K562 (cell line): ENCODE results near the gene CACNA1A. TPM values are rescaled to one million over a fixed set of nuclear protein-coding genes. Genes with fewer than 3 reads are reported as not detected.

Source experiments
- ATAC-seq: fragments of 200-7000 bp; cut with Tn5 transposase; 3 replicates; pipeline ENCODE4 v1.9.1; 2020; ENCODE audit warnings: moderate library complexity
- BruUV-seq: library from RNA; stranded (reverse); fragments of 400-500 nt; replicated peaks from 2 replicates; lab custom pipeline; 2021; lab: Mats Ljungman, UMichigan
- CTCF ChIA-PET: fragments of 300-600 bp; formaldehyde crosslinking; extraction: SDS; loops from one replicate; lab custom pipeline; 2021; ENCODE audit warnings: low intra/inter-chr PET ratio; lab: Yijun Ruan, JAX
- POLR2A ChIA-PET: fragments of 300-600, 350-650 bp; sonication (Branson Sonifier 250); formaldehyde crosslinking; extraction: SDS; loops from one replicate; lab custom pipeline; 2021; ENCODE audit warnings: antibody characterized with exemption, inconsistent platforms; lab: Yijun Ruan, JAX
- DNase-seq, 4 experiments: peaks; one replicate each; pipeline versions ENCODE4 v3.0.0 to v3.0.0-alpha.2; 2011 to 2018; ENCODE audit warnings: low spot score in 3 of 4, mixed read lengths in 3 of 4; ENCODE audit errors: extremely low read depth in 1 of 4
- FAIRE-seq: peaks from 2 replicates; lab custom pipeline; 2011; peaks lifted over from hg19 to GRCh38; lab: Jason Lieb, UNC
- H2AFZ ChIP-seq: 2 replicates; pipeline ENCODE4 v1.6.0; 2011; ENCODE audit warnings: low read depth, low read length, control low read depth, inconsistent platforms
- H3K27ac ChIP-seq: fragments of 200-600 bp; 3 replicates; pipeline ENCODE4 v1.8.0; 2011; ENCODE audit warnings: low read depth, mild to moderate bottlenecking, control low read depth, inconsistent platforms, low read length, moderate library complexity, mixed read lengths; ENCODE audit errors: extremely low read depth
- H3K27me3 ChIP-seq, 2 experiments: fragments of 300-600 bp in 1 of 2; 2 replicates in 1 of 2; 3 replicates in 1 of 2; pipeline versions ENCODE4 v1.6.0 to v1.8.0; 2011; ENCODE audit warnings: inconsistent platforms in 2 of 2, low read length in 2 of 2, mild to moderate bottlenecking in 1 of 2, mixed read lengths in 1 of 2, moderate library complexity in 1 of 2; ENCODE audit not compliant: control insufficient read depth in 2 of 2, insufficient read depth in 2 of 2
- H3K36me3 ChIP-seq: fragments of 300-600 bp; 3 replicates; pipeline ENCODE4 v1.8.0; 2011; ENCODE audit warnings: mild to moderate bottlenecking, low read length, inconsistent platforms; ENCODE audit not compliant: control insufficient read depth, insufficient read depth
- H3K4me1 ChIP-seq, 2 experiments: fragments of 200-600 bp in 1 of 2; replicated peaks in 1 of 2; 2 replicates in 1 of 2; 3 replicates in 1 of 2; pipeline versions ENCODE4 v1.5.1 to v1.8.0; 2011; ENCODE audit warnings: inconsistent platforms in 2 of 2, low read length in 2 of 2, mild to moderate bottlenecking in 1 of 2, mixed read lengths in 1 of 2, moderate library complexity in 1 of 2; ENCODE audit not compliant: control insufficient read depth in 2 of 2, insufficient read depth in 2 of 2
- H3K4me2 ChIP-seq: 2 replicates; pipeline ENCODE4 v1.6.1; 2011; ENCODE audit warnings: low read length, control low read depth, inconsistent platforms, mixed read lengths; ENCODE audit not compliant: insufficient read depth
- H3K4me3 ChIP-seq: fragments of 200-600 bp; sonication (generic), shearing (Covaris generic); 2 replicates; pipeline ENCODE4 v1.5.1; 2016; ENCODE audit warnings: control low read depth, inconsistent platforms
- H3K79me2 ChIP-seq: fragments of 200-600 bp; 3 replicates; pipeline ENCODE4 v1.8.0; 2011; ENCODE audit warnings: low read length, inconsistent platforms; ENCODE audit not compliant: control insufficient read depth, insufficient read depth
- H3K9ac ChIP-seq, 2 experiments: 2 replicates each; pipeline versions ENCODE4 v1.6.0 to v1.6.1; 2011; ENCODE audit warnings: low read depth in 2 of 2, low read length in 2 of 2, control low read depth in 1 of 2, inconsistent platforms in 1 of 2, mild to moderate bottlenecking in 1 of 2, mixed read lengths in 1 of 2; ENCODE audit not compliant: insufficient read depth in 1 of 2
- H3K9me1 ChIP-seq: one replicate; pipeline ENCODE4 v1.6.0; 2011; ENCODE audit warnings: inconsistent platforms, mild to moderate bottlenecking, low read length, moderate library complexity; ENCODE audit not compliant: control insufficient read depth, insufficient read depth
- H3K9me3 ChIP-seq: replicated peaks from 2 replicates; pipeline ENCODE4 v1.5.1; 2011; ENCODE audit warnings: low read depth, low read length, inconsistent platforms; ENCODE audit not compliant: control insufficient read depth, insufficient read depth
- H4K20me1 ChIP-seq: replicated peaks from 2 replicates; pipeline ENCODE4 v1.6.1; 2011; ENCODE audit warnings: low read length, inconsistent platforms, mixed read lengths; ENCODE audit not compliant: control insufficient read depth, insufficient read depth
- FOS ChIP-seq: IDR thresholded peaks from 3 replicates; pipeline ENCODE4 v1.6.1; 2011; ENCODE audit not compliant: insufficient read length; ENCODE audit errors: extremely low read depth
- HCFC1 ChIP-seq: IDR thresholded peaks from 2 replicates; pipeline ENCODE4 v1.6.1; 2012; ENCODE audit warnings: low read depth, low read length, improper control_type of control experiment
- HNRNPH1 ChIP-seq: fragments of 200-400 bp; formaldehyde crosslinking; optimal IDR thresholded peaks from 2 replicates; pipeline ENCODE3; 2017; ENCODE audit warnings: low read depth, mild to moderate bottlenecking, low read length, moderate library complexity
- MITF ChIP-seq: IDR thresholded peaks from 2 replicates; pipeline ENCODE4 v1.6.1; 2014; ENCODE audit warnings: antibody characterized with exemption
- MYNN ChIP-seq, 2 experiments: sonication (generic); formaldehyde crosslinking in 1 of 2; IDR thresholded peaks; 2 replicates each; pipeline versions ENCODE4 v1.5.0 to v1.6.1; 2016 to 2020; ENCODE audit warnings: antibody characterized with exemption in 1 of 2, missing genetic modification reagents in 1 of 2
- NFIC ChIP-seq: fragments of 450-650 bp; IDR thresholded peaks from 2 replicates; pipeline ENCODE4 v1.6.1; 2017; ENCODE audit warnings: mild to moderate bottlenecking, inconsistent platforms
- NFYB ChIP-seq: IDR thresholded peaks from 2 replicates; pipeline ENCODE4 v1.6.1; 2011; ENCODE audit warnings: mild to moderate bottlenecking, moderate library complexity; ENCODE audit not compliant: insufficient read length; ENCODE audit errors: extremely low read depth
- RBM17 ChIP-seq: fragments of 200-400 bp; formaldehyde crosslinking; IDR thresholded peaks from 2 replicates; pipeline ENCODE4 v1.6.1; 2017; ENCODE audit warnings: low read depth, mild to moderate bottlenecking, low read length, borderline replicate concordance
- SRSF1 ChIP-seq: fragments of 200-400 bp; formaldehyde crosslinking; IDR thresholded peaks from 2 replicates; pipeline ENCODE4 v1.6.1; 2017; ENCODE audit warnings: mild to moderate bottlenecking, low read depth, low read length, moderate library complexity
- TFE3 ChIP-seq: fragments of 450-650 bp; formaldehyde crosslinking; IDR thresholded peaks from 2 replicates; pipeline ENCODE4 v1.4.0; 2020; ENCODE audit warnings: mild to moderate bottlenecking, mixed read lengths
- ZNF12 ChIP-seq: sonication (generic); formaldehyde crosslinking; IDR thresholded peaks from 2 replicates; pipeline ENCODE4 v1.4.0; 2020; ENCODE audit warnings: mild to moderate bottlenecking, missing genetic modification reagents
- ZNF780A ChIP-seq: fragments of 250-450 bp; sonication (Bioruptor Pico); IDR thresholded peaks from 2 replicates; pipeline ENCODE4 v1.5.0; 2021; ENCODE audit warnings: mild to moderate bottlenecking
- WGBS: fragments of 100-300 bp; shearing (Covaris generic); methylation state at CpG from one replicate; pipeline ENCODE4 v1.1.6; 2016; ENCODE audit warnings: low coverage, mixed read lengths; ENCODE audit not compliant: insufficient coverage; ENCODE audit errors: missing lambda C conversion rate; 5-methylcytosine and 5-hydroxymethylcytosine counted together
- in situ Hi-C: fragments of 300-500 bp; cut with MboI; formaldehyde crosslinking; loops from 4 replicates; pipeline ENCODE4 v1.15.0; 2018; ENCODE audit warnings: inconsistent platforms, mixed read lengths
- intact Hi-C: fragments of 100-400 bp; cut with micrococcal nuclease; formaldehyde crosslinking; loops from 2 replicates; pipeline ENCODE4 v1.14.2; 2022
- polyA plus RNA-seq, 8 experiments: library from polyadenylated mRNA; depleted of rRNA in 4 of 8; stranded (reverse) in 5 of 8; unstranded in 3 of 8; fragments of >200 nt; fragmentation: Nextera tagmentation in 2 of 8; fragmentation: Illumina TruSeq in 1 of 8; extraction: Ambion mirVana in 2 of 8; extraction: Trizol in 1 of 8; gene quantifications; 2 replicates each; pipeline versions ENCODE4 v1.2.1 to v1.2.3, GENCODE V29; 2011 to 2014; ENCODE audit warnings: inconsistent platforms in 1 of 8, missing spikeins in 1 of 8
- total RNA-seq, 7 experiments: library from RNA; depleted of rRNA in 6 of 7; stranded (reverse); fragments of >200 nt in 6 of 7; fragmentation: Illumina TruSeq in 2 of 7; extraction: Trizol in 2 of 7; gene quantifications; 2 replicates each; pipeline versions ENCODE4 v1.2.1 to v1.2.3, GENCODE V29; 2011 to 2021; ENCODE audit warnings: low replicate concordance in 1 of 7
- TF ChIP-seq, protein P1 (sequence below): sonication (generic); formaldehyde crosslinking; IDR thresholded peaks from 2 replicates; pipeline ENCODE4 v1.9.0; 2022; ENCODE audit warnings: mild to moderate bottlenecking, missing genetic modification reagents
- TF ChIP-seq, protein P2 (sequence below): fragments of 250-450 bp; sonication (Bioruptor Pico); IDR thresholded peaks from 2 replicates; pipeline ENCODE4 v1.5.0; 2021

CACNA1A gene
- total and polyA plus RNA-seq, 9 of the 15 experiments (the other 6 are each of a cell fraction or from before 2014, with no cell fraction given), result 0.03 to 0.20 (median 0.09) TPM; not detected in 1

GRCh38 chr19:13483215-13483614, 23.1 kb downstream of the CACNA1A start (continued):
- TF ChIP-seq SRSF1, result no peak
- peak; percentile 1 for TF ChIP-seq FOS
- TF ChIP-seq NFIC, result 0 out of 2 replicates have a peak, but pooled peaks have one; percentile 16
- no peak for TF ChIP-seq HNRNPH1
- peak; percentile 64 for TF ChIP-seq TFE3 (CRISPR knock-in tag)
- TF ChIP-seq ZNF780A (CRISPR knock-in tag), result no peak
- peak; percentile 20 for TF ChIP-seq NFYB
- TF ChIP-seq, protein P1, sequence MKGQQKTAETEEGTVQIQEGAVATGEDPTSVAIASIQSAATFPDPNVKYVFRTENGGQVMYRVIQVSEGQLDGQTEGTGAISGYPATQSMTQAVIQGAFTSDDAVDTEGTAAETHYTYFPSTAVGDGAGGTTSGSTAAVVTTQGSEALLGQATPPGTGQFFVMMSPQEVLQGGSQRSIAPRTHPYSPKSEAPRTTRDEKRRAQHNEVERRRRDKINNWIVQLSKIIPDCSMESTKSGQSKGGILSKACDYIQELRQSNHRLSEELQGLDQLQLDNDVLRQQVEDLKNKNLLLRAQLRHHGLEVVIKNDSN, result peak; percentile 46
- no peak for TF ChIP-seq HCFC1
- peak; percentile 99 for TF ChIP-seq ZNF12

DNA sequence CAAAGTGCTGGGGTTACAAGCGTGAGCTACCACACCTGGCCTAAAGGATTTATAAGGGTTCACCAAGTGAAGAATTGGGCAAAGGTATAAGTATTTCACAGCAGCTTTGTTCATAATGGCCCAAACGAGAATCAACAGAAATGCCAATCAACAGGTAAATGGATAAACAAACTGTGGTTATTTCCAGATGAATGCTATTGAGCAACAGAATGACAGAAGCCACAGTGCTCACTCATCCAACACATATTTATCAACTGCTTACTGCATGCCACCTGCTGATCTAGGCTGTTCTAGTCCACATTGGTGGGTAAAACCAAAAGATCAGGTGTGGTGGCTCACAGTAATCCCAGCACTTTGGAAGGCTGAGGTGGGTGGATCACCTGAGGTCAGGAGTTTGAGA, 27.7 kb downstream of the CACNA1A start:
- Histone ChIP-seq H2AFZ (no peak overlapping the region), H3K27me3 (no peaks in the 10 kb centered on the region), H3K9me1 (no peaks in the 10 kb centered on the region), H3K36me3 (no peaks in the 10 kb centered on the region), H3K4me3 (no peak overlapping the region), H3K9ac (no peak overlapping the region)
- WGBS, result 0% methylated on average over 2 of the region's 2 CpGs
- DNase-seq (no peak), ATAC-seq (no peak)
- CTCF ChIA-PET, result no interaction called here
- no peak for TF ChIP-seq MYNN (IDR thresholded peaks at IDR 0.05)
- no peak for TF ChIP-seq MYNN (CRISPR knock-in tag; IDR thresholded peaks at IDR 0.05)
- TF ChIP-seq RBM17, result no peak
- TF ChIP-seq, protein P2, sequence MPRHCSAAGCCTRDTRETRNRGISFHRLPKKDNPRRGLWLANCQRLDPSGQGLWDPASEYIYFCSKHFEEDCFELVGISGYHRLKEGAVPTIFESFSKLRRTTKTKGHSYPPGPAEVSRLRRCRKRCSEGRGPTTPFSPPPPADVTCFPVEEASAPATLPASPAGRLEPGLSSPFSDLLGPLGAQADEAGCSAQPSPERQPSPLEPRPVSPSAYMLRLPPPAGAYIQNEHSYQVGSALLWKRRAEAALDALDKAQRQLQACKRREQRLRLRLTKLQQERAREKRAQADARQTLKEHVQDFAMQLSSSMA (CRISPR knock-in tag), result no peak
- no peak for TF ChIP-seq MITF
- TF ChIP-seq, all 486 proteins: peak for 0
- no peaks in the 10 kb centered on the region for H3K4me1 ChIP-seq
- no TSS peak for BruUV-seq
- no peak for FAIRE-seq
- POLR2A ChIA-PET, result interaction anchor here (0.5 kb wide), 1 partner anchor 47 kb away, joined by 3 read pairs; no protein-coding TSS in a partner anchor
- H3K27ac ChIP-seq, result no peak overlapping the region
- no peaks in the 10 kb centered on the region for H4K20me1 ChIP-seq
- intact Hi-C loops (no loop called here), in situ Hi-C loops (no loop called here)
- H3K79me2 ChIP-seq, result no peaks in the 10 kb centered on the region
- H3K9me3 ChIP-seq, result no peaks in the 10 kb centered on the region
- no peak overlapping the region for H3K4me2 ChIP-seq
